Activated naive CD4-positive, alpha-beta T cell treated with anti-CD3 and anti-CD28 coated beads for 36 hours (primary cell): ENCODE data around the gene ANKIB1. TPM values are rescaled to one million over a fixed set of nuclear protein-coding genes. Genes with fewer than 3 reads are reported as not detected.
"Not testable (repeated sequence)": the region's sequence is repeated elsewhere in the genome, so short reads cannot be mapped to it uniquely, and the experiment has no call there.

ENCODE experiments used
- CTCF ChIA-PET: fragments of 350-600 bp; sonication (Branson Sonifier 250); formaldehyde crosslinking; loops from one replicate; lab custom pipeline; 2021; ENCODE audit warnings: antibody characterized with exemption; lab: Charles Lee
- DNase-seq: peaks from one replicate; pipeline ENCODE4 v3.0.0-alpha.2; 2020
- H3K27ac Mint-ChIP-seq: one replicate; pipeline ENCODE4 v1.8.0; 2021; ENCODE audit warnings: mild to moderate bottlenecking, mixed read lengths
- H3K27me3 Mint-ChIP-seq: one replicate; pipeline ENCODE4 v1.8.0; 2021; ENCODE audit warnings: low read depth, mixed read lengths
- H3K36me3 Mint-ChIP-seq: one replicate; pipeline ENCODE4 v1.8.0; 2021; ENCODE audit warnings: low read depth, mixed read lengths
- H3K4me1 Mint-ChIP-seq: one replicate; pipeline ENCODE4 v1.8.0; 2021; ENCODE audit warnings: low read depth, mixed read lengths
- H3K4me3 Mint-ChIP-seq: one replicate; pipeline ENCODE4 v1.8.0; 2021; ENCODE audit warnings: mild to moderate bottlenecking, moderate library complexity, mixed read lengths
- H3K9me3 Mint-ChIP-seq: one replicate; pipeline ENCODE4 v1.8.0; 2021; ENCODE audit warnings: mixed read lengths
- intact Hi-C: fragments of 100-400 bp; cut with micrococcal nuclease; formaldehyde crosslinking; loops from one replicate; pipeline ENCODE4 v1.15.1; 2023
- total RNA-seq, 2 experiments: library from RNA; stranded (reverse); gene quantifications; one replicate each; pipeline ENCODE4 v1.2.3, GENCODE V29; 2021

ANKIB1 gene
- total RNA-seq, 2 experiments from 2014 or later: 37.9 to 38.4 TPM

GRCh38 chr7:92246360-92247101 is 757 bp downstream of the ANKIB1 start:
- Mint-ChIP-seq H3K36me3 (peaks cover 9% of the 10 kb centered on the region), H3K4me1 (peaks cover 39% of the 10 kb centered on the region), H3K27ac (peak overlapping the region; percentile 80), H3K27me3 (no peaks in the 10 kb centered on the region), H3K4me3 (peak overlapping the region; percentile 91), H3K9me3 (no peaks in the 10 kb centered on the region)
- CTCF ChIA-PET: interaction anchor here (0.9 to 2.5 kb wide), 3 partner anchors 67 to 202 kb away, joined by 3 to 9 read pairs (median 3); partner anchors contain the start of genes GATAD1 and LRRD1
- DNase-seq: peak; percentile 28
- intact Hi-C loops: loop anchor here (2.0 to 10.0 kb wide), 5 partner anchors 344 to 1900 kb away; partner anchors contain the start of genes CDK6, FAM133B, GTPBP10 and VPS50

DNA sequence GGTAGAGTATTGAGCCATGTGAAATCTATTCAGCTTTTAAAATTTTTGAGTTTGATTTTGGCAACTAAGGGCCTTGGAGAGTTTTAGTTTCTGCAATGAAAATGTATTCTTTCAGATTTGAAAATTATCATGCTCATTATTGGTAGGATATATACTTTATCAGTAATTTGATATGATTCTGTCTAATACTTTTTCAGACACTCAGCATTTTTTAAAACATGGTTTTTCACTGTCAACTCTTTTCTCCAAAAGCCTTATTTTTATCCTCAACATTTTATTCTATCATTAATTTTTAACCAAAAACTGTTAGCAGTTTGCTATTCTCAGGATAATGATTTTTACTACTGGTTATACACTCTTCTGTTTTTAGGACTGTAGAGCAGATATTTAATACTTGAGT is 4.8 kb downstream of the ANKIB1 start:
- H3K4me3 Mint-ChIP-seq: no peak overlapping the region
- intact Hi-C loops: no loop called here
- H3K4me1 Mint-ChIP-seq: peaks cover 38% of the 10 kb centered on the region
- H3K9me3 Mint-ChIP-seq: peaks cover 5% of the 10 kb centered on the region
- no peak overlapping the region for H3K27ac Mint-ChIP-seq
- CTCF ChIA-PET: no interaction called here
- no peaks in the 10 kb centered on the region for H3K27me3 Mint-ChIP-seq
- H3K36me3 Mint-ChIP-seq: peaks cover 18% of the 10 kb centered on the region
- no peak for DNase-seq

DNA sequence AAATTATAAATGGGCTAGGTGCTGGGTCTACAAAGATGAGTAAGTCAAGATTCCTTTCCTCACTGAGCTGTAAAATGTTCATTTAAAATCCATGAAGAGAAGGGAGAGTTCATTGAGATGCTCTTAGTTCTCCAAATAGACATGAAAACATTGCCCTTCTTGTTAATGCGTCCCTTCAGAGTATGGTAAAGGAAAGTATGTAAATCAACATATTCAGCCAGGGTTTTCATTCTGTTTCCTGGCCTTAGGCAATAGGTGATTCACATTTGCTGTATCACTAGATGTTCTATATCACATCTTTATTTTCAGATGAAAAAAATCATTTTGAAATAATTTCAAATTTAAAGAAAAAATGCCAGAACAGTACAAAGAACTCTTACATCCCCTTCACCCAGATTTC is 5.4 kb downstream of the ANKIB1 start:
- Mint-ChIP-seq H3K4me3 (no peak overlapping the region), H3K9me3 (peaks cover 5% of the 10 kb centered on the region), H3K4me1 (peaks cover 43% of the 10 kb centered on the region), H3K27ac (no peak overlapping the region), H3K27me3 (no peaks in the 10 kb centered on the region), H3K36me3 (peaks cover 18% of the 10 kb centered on the region)
- DNase-seq: no peak
- intact Hi-C loops: no loop called here
- CTCF ChIA-PET: no interaction called here

DNA sequence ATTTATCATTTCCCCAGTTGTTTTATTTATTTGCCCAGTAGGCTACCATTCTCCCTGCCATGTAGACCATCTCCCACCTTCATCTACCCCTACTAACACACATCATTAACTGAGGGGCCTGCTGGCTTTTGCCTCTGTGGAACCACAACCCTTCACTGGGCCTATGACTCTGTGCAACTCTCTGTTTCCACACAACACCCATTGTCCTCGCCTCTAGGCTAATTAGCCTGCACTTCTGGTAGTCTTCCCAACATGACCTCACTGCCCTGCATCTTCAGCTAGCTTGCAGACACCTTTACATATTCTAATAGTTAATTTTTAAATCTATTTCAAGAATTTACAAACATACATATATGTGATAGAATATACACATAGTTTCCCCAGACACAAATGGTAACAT is 7.5 kb downstream of the ANKIB1 start:
- CTCF ChIA-PET: no interaction called here
- no peak overlapping the region for H3K27ac Mint-ChIP-seq
- H3K9me3 Mint-ChIP-seq: peaks cover 5% of the 10 kb centered on the region
- H3K4me1 Mint-ChIP-seq: peaks cover 33% of the 10 kb centered on the region
- DNase-seq: no peak
- no peaks in the 10 kb centered on the region for H3K27me3 Mint-ChIP-seq
- H3K4me3 Mint-ChIP-seq: no peak overlapping the region
- intact Hi-C loops: no loop called here
- H3K36me3 Mint-ChIP-seq: peaks cover 15% of the 10 kb centered on the region

GRCh38 chr7:92254800-92255199 is 9.0 kb downstream of the ANKIB1 start:
- H3K9me3 Mint-ChIP-seq, H3K4me3 Mint-ChIP-seq, intact Hi-C loops, CTCF ChIA-PET, H3K27ac Mint-ChIP-seq, H3K27me3 Mint-ChIP-seq, DNase-seq: not testable (repeated sequence)
- H3K36me3 Mint-ChIP-seq: peaks cover 15% of the 10 kb centered on the region
- H3K4me1 Mint-ChIP-seq: peaks cover 32% of the 10 kb centered on the region

DNA sequence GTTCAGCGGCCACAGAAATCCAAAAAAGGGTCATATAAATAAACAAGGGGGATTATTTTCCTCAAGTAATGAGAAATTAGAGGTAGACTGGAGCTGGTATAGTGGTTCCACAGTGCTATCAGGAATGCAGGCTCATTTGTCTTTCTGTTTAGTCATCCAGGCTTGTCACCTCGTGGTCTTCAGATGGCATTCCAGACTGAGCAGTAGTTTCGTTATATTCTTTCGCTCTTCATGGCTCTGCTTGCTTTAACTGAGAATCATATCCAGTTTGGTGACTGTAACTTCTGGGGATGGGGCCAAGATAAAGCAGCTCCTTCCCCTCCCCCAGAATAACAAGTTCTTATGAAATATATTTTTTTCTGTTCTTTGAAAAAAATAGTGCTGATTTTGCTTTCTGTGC is 9.5 kb downstream of the ANKIB1 start:
- Mint-ChIP-seq H3K9me3 (peaks cover 5% of the 10 kb centered on the region), H3K27me3 (no peaks in the 10 kb centered on the region), H3K27ac (no peak overlapping the region), H3K4me1 (peaks cover 37% of the 10 kb centered on the region), H3K36me3 (peaks cover 20% of the 10 kb centered on the region), H3K4me3 (no peak overlapping the region)
- CTCF ChIA-PET: no interaction called here
- intact Hi-C loops: no loop called here
- no peak for DNase-seq

DNA sequence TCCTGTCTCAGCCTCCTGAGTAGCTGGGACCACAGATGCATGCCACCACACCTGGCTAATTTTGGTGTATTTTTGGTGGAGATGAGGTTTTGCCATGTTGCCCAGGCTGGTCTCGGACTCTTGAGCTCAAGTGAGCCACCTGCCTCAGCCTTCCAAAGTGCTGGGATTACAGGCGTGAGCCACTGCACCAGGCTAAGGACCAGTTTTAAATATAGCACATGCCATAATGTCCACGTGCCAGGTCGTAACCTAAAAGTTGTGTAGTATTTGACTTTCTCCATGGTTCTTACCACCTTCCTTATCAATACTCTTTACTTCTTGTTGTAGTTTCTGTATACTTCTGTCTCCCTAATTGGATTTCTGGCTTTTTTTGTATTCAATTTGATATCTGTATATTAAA is 13.3 kb downstream of the ANKIB1 start:
- no peaks in the 10 kb centered on the region for H3K27me3 Mint-ChIP-seq
- H3K27ac Mint-ChIP-seq: no peak overlapping the region
- intact Hi-C loops: no loop called here
- H3K4me1 Mint-ChIP-seq: peaks cover 23% of the 10 kb centered on the region
- CTCF ChIA-PET: interaction anchor here (0.7 kb wide), 1 partner anchor 835 kb away, joined by 3 read pairs; no protein-coding TSS in a partner anchor
- H3K36me3 Mint-ChIP-seq: peaks cover 18% of the 10 kb centered on the region
- H3K4me3 Mint-ChIP-seq: no peak overlapping the region
- peaks cover 5% of the 10 kb centered on the region for H3K9me3 Mint-ChIP-seq
- DNase-seq: no peak

GRCh38 chr7:92259610-92260247 is 14.0 kb downstream of the ANKIB1 start:
- CTCF ChIA-PET: no interaction called here
- intact Hi-C loops: no loop called here
- peaks cover 4% of the 10 kb centered on the region for H3K9me3 Mint-ChIP-seq
- H3K27ac Mint-ChIP-seq: no peak overlapping the region
- H3K36me3 Mint-ChIP-seq: peaks cover 18% of the 10 kb centered on the region
- H3K4me3 Mint-ChIP-seq: no peak overlapping the region
- no peaks in the 10 kb centered on the region for H3K27me3 Mint-ChIP-seq
- peaks cover 22% of the 10 kb centered on the region for H3K4me1 Mint-ChIP-seq
- no peak for DNase-seq

- DNase-seq: no peak
- Mint-ChIP-seq H3K4me1 (peaks cover 16% of the 10 kb centered on the region), H3K36me3 (peaks cover 13% of the 10 kb centered on the region), H3K4me3 (no peak overlapping the region), H3K9me3 (no peaks in the 10 kb centered on the region), H3K27me3 (no peaks in the 10 kb centered on the region), H3K27ac (no peak overlapping the region)
- CTCF ChIA-PET: interaction anchor here (0.7 kb wide), 2 partner anchors 31 kb away, joined by 3 to 4 read pairs; no protein-coding TSS in a partner anchor
- intact Hi-C loops: no loop called here
Observed at GRCh38 chr7:92260248-92260781, 14.5 kb downstream of the ANKIB1 start.

DNA sequence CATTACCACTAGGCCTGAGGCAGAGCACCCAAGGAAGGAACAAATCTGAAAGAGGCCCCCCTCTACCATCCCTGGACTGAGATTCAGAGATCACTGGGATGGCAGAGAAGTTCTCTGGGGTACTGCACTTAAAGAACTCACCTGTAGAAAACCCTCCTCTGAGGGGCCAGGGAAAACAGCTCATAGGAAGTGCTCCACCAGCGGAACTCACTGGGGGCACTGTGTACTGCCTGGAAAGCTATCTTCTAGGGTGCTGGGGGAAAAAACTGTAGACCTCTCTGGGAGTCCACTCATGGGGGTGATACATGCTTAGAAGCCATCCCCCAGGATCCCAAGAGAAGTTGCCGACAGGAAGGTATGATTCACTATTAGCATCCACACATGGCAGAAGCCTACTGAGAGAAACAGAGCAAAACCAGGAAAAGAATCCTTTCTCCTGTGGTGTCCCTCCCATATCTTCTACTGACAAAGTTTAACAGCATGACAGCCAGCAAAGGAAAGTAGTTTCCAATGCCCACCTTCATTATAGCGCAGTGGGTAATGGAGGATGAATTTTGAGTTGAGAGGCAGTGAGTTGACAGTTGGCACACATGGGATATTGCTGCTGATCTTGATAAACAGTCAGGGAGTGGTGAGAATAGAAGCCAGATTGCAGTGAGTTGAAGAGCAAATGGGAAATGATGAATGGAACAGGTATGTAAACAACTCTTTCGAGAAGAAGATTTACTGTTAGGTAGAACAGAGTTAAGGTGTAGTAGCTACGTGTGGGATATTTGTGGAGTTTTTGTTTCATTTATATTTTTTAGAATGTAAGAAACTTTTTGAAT is 20.9 kb downstream of the ANKIB1 start:
- Mint-ChIP-seq H3K9me3 (no peaks in the 10 kb centered on the region), H3K27me3 (no peaks in the 10 kb centered on the region), H3K27ac (no peak overlapping the region), H3K4me1 (no peaks in the 10 kb centered on the region), H3K4me3 (no peak overlapping the region), H3K36me3 (peaks cover 7% of the 10 kb centered on the region)
- CTCF ChIA-PET: no interaction called here
- DNase-seq: no peak
- intact Hi-C loops: no loop called here

- CTCF ChIA-PET: no interaction called here
- no peaks in the 10 kb centered on the region for H3K27me3 Mint-ChIP-seq
- no peaks in the 10 kb centered on the region for H3K9me3 Mint-ChIP-seq
- no peaks in the 10 kb centered on the region for H3K4me1 Mint-ChIP-seq
- peaks cover 10% of the 10 kb centered on the region for H3K36me3 Mint-ChIP-seq
- DNase-seq: no peak
- no peak overlapping the region for H3K4me3 Mint-ChIP-seq
- intact Hi-C loops: no loop called here
- H3K27ac Mint-ChIP-seq: no peak overlapping the region
Observed at GRCh38 chr7:92268921-92269320, 23.1 kb downstream of the ANKIB1 start.

GRCh38 chr7:92275327-92275726 is 29.6 kb downstream of the ANKIB1 start:
- Mint-ChIP-seq H3K36me3 (peaks cover 19% of the 10 kb centered on the region), H3K4me1 (peaks cover 6% of the 10 kb centered on the region), H3K9me3 (peaks cover 6% of the 10 kb centered on the region), H3K27me3 (no peaks in the 10 kb centered on the region), H3K4me3 (no peak overlapping the region), H3K27ac (no peak overlapping the region)
- intact Hi-C loops: no loop called here
- CTCF ChIA-PET: no interaction called here
- no peak for DNase-seq
